GM18951 (cell line): ENCODE results near the gene FKBP11.

ENCODE experiments used
- POLR2A ChIP-seq: IDR thresholded peaks from 4 replicates; pipeline ENCODE4 v1.6.1; 2011; ENCODE audit warnings: mild to moderate bottlenecking; ENCODE audit not compliant: insufficient read length, insufficient read depth; ENCODE audit errors: extremely low read depth
- in situ Hi-C: fragments of 300-500 bp; cut with MboI; formaldehyde crosslinking; loops from one replicate; pipeline ENCODE4 v1.12.0; 2022; ENCODE audit warnings: low sequenced_read_pairs, mixed read lengths, inconsistent platforms; ENCODE audit not compliant: unreplicated experiment

FKBP11 gene

DNA sequence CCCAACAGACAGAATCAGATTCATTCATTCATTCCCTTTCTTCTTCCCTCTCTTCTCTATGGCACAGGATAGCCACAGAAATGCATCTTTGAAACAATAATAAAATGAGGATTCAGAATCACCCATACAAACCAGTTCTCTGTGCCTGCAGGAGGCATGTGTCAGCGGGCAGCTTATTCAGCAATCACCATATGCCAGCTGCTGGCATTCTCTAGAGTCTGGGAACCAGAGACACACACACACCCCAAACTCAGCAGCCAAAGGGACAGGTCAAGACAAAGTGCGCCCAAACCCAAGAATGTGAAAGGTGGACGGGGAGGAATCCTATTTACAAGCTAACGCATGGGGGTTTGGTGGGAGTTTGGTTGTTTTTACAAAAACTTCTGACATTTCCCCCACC lies 17.9 kb upstream of the FKBP11 start:
- TF ChIP-seq POLR2A = no peak
- in situ Hi-C loops = no loop called here

DNA sequence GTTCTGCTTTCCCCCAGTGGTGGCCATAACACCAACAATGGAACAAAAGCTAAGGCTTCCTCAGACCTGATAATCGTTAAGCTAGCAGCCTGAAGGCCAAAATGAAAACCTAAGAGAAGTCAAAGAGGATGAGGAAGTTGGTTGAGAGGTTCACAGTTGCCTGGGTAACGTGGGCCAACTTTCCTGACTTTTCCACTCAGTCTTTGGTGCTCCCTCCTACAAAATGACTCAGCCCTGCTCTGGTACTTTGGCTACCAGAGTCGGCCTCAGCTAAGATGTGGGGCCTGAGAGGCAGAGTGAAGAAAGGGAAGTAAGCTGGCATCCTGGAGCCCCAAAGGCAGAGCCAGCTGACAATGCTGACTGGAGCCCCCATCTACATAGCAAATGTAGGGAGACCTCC lies 14.9 kb upstream of the FKBP11 start:
- in situ Hi-C loops = no loop called here
- no peak for TF ChIP-seq POLR2A

GRCh38 chr12:48938805-48939204 lies 13.5 kb upstream of the FKBP11 start:
- in situ Hi-C loops = no loop called here
- no peak for TF ChIP-seq POLR2A

DNA sequence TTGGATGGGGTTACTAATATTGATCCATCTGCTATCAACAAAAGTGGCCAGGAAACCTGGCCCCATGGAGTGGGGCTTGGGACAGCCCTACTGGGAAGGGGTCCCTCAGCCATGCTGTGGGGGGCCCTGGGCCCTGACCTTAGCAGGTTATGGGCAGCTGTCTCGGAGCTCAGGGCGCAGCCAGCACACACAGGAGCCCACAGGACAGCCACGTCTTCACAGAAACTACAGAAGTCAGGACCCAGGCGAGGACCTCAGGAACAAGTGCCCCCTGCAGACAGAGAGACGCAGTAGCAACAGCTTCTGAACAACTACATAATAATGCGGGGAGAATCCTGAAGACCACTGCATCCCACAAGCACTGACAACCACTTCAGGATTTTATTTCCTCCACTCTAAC lies 11.9 kb upstream of the FKBP11 start:
- TF ChIP-seq POLR2A = no peak
- in situ Hi-C loops = no loop called here

- TF ChIP-seq POLR2A = no peak
- in situ Hi-C loops = no loop called here
Measured at GRCh38 chr12:48936379-48936979, 11.2 kb upstream of the FKBP11 start.

GRCh38 chr12:48934312-48934706 lies 9.0 kb upstream of the FKBP11 start:
- in situ Hi-C loops = no loop called here
- no peak for TF ChIP-seq POLR2A

DNA sequence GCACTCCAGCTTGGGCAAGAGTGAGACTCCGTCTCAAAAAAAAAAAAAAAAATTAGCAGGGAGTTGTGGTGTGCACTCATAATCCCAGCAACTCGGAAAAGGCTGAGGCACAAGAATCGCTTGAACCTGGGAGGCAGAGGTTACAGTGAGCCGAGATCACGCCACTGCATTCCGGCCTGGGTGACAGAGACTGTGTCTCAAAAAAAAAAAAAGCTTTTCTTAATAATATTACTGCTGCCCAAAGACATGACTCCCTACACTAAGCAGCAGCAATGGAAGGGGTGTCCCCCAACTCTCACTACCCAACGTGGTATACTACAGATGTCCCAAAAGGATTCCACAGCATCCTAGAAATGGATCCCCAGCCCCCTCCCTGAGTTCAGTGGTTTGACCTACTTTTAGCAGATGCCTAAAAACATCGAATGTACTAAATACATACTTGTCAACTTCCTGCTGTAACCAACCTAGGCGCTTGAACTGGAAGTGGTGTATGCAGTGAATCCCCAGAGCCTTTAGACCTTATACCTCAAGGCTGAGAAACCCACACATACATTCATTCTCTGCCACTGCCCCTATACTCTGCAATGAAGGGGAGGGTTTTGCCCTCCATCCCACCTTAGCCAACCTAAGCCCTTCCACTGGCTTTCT lies 8.5 kb upstream of the FKBP11 start:
- TF ChIP-seq POLR2A = no peak
- in situ Hi-C loops = no loop called here

DNA sequence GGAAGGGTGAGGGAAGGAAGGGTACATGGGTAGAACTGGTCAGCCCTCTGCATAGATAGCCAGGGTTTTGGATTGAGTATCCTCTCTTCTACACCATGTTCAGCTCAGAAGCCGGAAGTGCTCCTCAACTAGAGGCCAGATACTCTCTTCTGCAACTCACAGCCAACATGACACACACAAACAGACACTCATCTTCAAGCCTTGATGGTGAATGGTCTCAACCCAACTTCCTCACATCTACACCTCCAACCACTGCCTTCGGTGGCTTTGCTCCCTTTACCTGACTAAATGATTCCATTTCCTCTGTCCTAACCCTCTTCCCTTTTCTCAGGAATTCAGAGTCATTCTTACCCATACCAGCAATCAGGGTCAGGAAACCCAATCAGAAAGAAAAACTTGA lies 7.6 kb upstream of the FKBP11 start:
- in situ Hi-C loops = no loop called here
- no peak for TF ChIP-seq POLR2A

GRCh38 chr12:48930475-48930874 lies 5.2 kb upstream of the FKBP11 start:
- no peak for TF ChIP-seq POLR2A
- in situ Hi-C loops = no loop called here

DNA sequence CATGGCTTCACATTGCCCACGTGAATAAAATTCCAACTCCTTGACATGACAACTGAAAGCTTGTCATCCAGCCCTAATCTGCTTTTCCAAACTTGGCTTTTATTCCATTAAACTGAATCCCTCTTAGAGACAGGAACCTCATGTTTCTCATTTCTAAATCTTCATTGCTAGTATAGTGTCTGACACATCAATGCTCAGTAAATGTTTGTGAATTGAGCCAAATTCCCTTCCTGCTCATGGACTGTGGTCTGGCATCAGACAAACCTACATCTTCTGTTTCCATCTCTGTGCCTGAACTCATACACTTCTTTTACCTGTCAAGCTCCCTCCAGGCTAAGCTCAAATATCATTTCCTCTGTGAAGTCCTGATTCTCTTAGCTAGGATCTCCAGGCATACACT lies 4.3 kb upstream of the FKBP11 start:
- TF ChIP-seq POLR2A = no peak
- in situ Hi-C loops = no loop called here

DNA sequence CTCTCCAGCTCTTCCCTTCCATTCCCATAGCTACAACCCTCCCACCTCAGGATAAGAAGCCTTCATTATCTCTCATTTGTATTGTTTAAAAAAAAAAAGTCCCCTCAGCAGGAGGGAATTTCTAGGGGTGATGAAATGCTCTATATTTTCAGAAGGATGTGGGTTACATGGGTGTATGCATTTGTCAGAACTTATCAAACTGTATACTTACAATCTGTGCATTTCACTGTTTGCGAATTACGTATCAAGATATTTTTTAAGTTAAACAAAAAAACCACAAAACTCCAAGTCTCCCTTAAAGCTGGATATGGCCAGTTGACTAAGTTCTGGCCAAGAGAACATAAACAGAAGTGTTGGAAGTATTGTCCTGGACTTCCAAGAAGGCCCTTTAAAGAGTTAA lies 2.0 kb upstream of the FKBP11 start:
- in situ Hi-C loops = no loop called here
- TF ChIP-seq POLR2A = no peak

GRCh38 chr12:48924617-48925303 lies 532 bp downstream of the FKBP11 start:
- in situ Hi-C loops = no loop called here
- TF ChIP-seq POLR2A = no peak

DNA sequence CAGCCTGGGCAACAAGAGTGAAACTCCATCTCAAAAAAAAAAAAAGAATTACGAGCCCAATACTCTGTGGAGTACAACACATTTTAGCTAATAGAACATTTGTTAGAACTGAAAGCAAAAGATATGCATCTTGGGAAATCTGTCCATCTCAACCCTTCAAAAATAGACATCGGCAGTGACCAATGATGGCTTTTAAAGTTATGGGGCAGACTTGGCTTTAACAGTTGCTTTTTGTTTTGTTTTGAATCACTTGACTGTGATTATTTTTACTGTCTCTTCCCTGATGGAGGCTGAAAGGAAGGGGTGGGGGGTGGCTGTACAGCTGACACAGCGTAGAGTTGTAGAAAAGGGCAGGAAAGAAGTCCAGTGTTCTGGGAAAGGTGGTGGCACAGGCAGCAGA lies 2.2 kb downstream of the FKBP11 start:
- TF ChIP-seq POLR2A = no peak

More for the DNA sequence above, 2.2 kb downstream of the FKBP11 start:
- in situ Hi-C loops = no loop called here
